Keratinocyte (primary cell): ENCODE data around the gene KLRF2. TPM values are rescaled to one million over a fixed set of nuclear protein-coding genes. Genes with fewer than 3 reads are reported as not detected.

Source experiments
- DNase-seq: peaks from one replicate; pipeline ENCODE4 v3.0.0-alpha.2; 2011; ENCODE audit warnings: low read depth, missing footprints, low spot score
- FAIRE-seq: peaks from 2 replicates; lab custom pipeline; 2011; peaks lifted over from hg19 to GRCh38; lab: Jason Lieb, UNC
- H2AFZ ChIP-seq: 2 replicates; pipeline ENCODE4 v1.6.0; 2012; ENCODE audit warnings: low read length, control low read depth, inconsistent platforms; ENCODE audit not compliant: control insufficient read depth
- H3K27ac ChIP-seq: 2 replicates; pipeline ENCODE4 v1.5.1; 2011; ENCODE audit warnings: low read length; ENCODE audit not compliant: control insufficient read depth, insufficient read depth
- H3K27me3 ChIP-seq: 3 replicates; pipeline ENCODE4 v1.6.0; 2011; ENCODE audit warnings: low read length; ENCODE audit not compliant: control insufficient read depth, insufficient read depth; ENCODE audit errors: extremely low read depth
- H3K36me3 ChIP-seq, 2 experiments: 2 replicates in 1 of 2; 3 replicates in 1 of 2; pipeline ENCODE4 v1.5.1; 2011; ENCODE audit warnings: low read length in 2 of 2, mild to moderate bottlenecking in 1 of 2; ENCODE audit not compliant: control insufficient read depth in 2 of 2, insufficient read depth in 2 of 2; ENCODE audit errors: extremely low read depth in 1 of 2
- H3K4me1 ChIP-seq: 3 replicates; pipeline ENCODE4 v1.5.1; 2011; ENCODE audit warnings: low read length; ENCODE audit not compliant: control insufficient read depth, insufficient read depth; ENCODE audit errors: extremely low read depth
- H3K4me2 ChIP-seq: 3 replicates; pipeline ENCODE4 v1.6.0; 2011; ENCODE audit warnings: low read depth, low read length; ENCODE audit not compliant: control insufficient read depth, insufficient read depth; ENCODE audit errors: extremely low read depth
- H3K4me3 ChIP-seq, 3 experiments: fragments of 200-600 bp in 1 of 3; sonication (generic) in 1 of 3; 2 replicates in 2 of 3; 3 replicates in 1 of 3; pipeline ENCODE4 v1.5.1; 2011 to 2016; ENCODE audit warnings: low read length in 3 of 3, mild to moderate bottlenecking in 3 of 3, control low read depth in 2 of 3, inconsistent platforms in 1 of 3, low read depth in 1 of 3, mixed read lengths in 1 of 3, mixed run types in 1 of 3, moderate library complexity in 1 of 3; ENCODE audit not compliant: control insufficient read depth in 2 of 3, insufficient read depth in 2 of 3; ENCODE audit errors: extremely low read depth in 1 of 3
- H3K79me2 ChIP-seq: 2 replicates; pipeline ENCODE4 v1.6.0; 2012; ENCODE audit warnings: low read length; ENCODE audit not compliant: control insufficient read depth, insufficient read depth
- H3K9ac ChIP-seq: 3 replicates; pipeline ENCODE4 v1.6.0; 2011; ENCODE audit warnings: low read length; ENCODE audit not compliant: control insufficient read depth, insufficient read depth; ENCODE audit errors: extremely low read depth
- H3K9me1 ChIP-seq: 3 replicates; pipeline ENCODE4 v1.6.0; 2011; ENCODE audit warnings: low read length; ENCODE audit not compliant: control insufficient read depth, insufficient read depth; ENCODE audit errors: extremely low read depth
- H3K9me3 ChIP-seq: 2 replicates; pipeline ENCODE4 v1.5.1; 2012; ENCODE audit warnings: low read depth, low read length; ENCODE audit not compliant: control insufficient read depth
- H4K20me1 ChIP-seq: 3 replicates; pipeline ENCODE4 v1.6.0; 2011; ENCODE audit warnings: low read length; ENCODE audit not compliant: control insufficient read depth, insufficient read depth; ENCODE audit errors: extremely low read depth
- EZH2 ChIP-seq: IDR thresholded peaks from one replicate; pipeline ENCODE4 v1.6.1; 2012; ENCODE audit warnings: inconsistent platforms, mild to moderate bottlenecking, low read length, moderate library complexity
- dilution Hi-C: fragments of 300-500 bp; cut with MboI; formaldehyde crosslinking; loops from one replicate; pipeline ENCODE4 v1.7.0; 2020; ENCODE audit warnings: low sequenced_read_pairs; ENCODE audit not compliant: extremely low pct_ligation_motif_present
- polyA plus RNA-seq, 5 experiments: library from polyadenylated mRNA; depleted of rRNA in 3 of 5; stranded (reverse) in 3 of 5; stranded (forward) in 1 of 5; unstranded in 1 of 5; fragments of >200 nt; gene quantifications; 1 replicate in 1 of 5; 2 replicates in 3 of 5; 3 replicates in 1 of 5; pipeline versions ENCODE4 v1.2.1 to v1.2.3, GENCODE V29; 2011 to 2012; ENCODE audit warnings: missing spikeins in 2 of 5, low read depth in 1 of 5, low replicate concordance in 1 of 5
- TF ChIP-seq, protein P1 (sequence below), 3 experiments: IDR thresholded peaks in 1 of 3; conservative IDR thresholded peaks in 1 of 3; optimal IDR thresholded peaks in 1 of 3; 2 replicates in 2 of 3; 3 replicates in 1 of 3; pipeline versions ENCODE3 to v1.5.1; 2011; ENCODE audit warnings: low read length in 3 of 3, mild to moderate bottlenecking in 3 of 3, moderate library complexity in 2 of 3, control low read depth in 1 of 3, inconsistent platforms in 1 of 3; ENCODE audit not compliant: insufficient read depth in 2 of 3; ENCODE audit errors: extremely low read depth in 1 of 3

Gene KLRF2
- polyA plus RNA-seq, 1 donor (not counting 4 experiments of a cell fraction or from before 2014, with no cell fraction given) = not detected

DNA sequence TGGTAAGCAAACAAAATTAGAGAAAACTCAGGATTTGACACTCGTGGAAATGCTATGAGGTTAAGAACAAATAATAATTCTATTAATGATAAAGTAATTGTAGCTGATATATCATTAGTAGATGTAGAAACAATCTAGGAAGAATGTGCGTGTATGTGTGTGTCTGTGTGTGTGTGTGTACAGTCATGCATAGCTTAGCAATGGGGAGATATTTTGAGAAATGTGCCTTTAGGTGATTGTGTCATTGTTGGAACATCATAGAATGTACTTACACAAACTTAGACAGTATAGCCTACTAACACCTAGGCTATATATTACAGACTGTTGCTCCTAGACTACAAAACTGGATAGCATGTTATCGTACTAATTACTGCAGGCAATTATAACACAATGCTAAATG lies 45.6 kb downstream of the KLRF2 start:
- Histone ChIP-seq H3K27me3 (no peaks in the 10 kb centered on the region), H3K4me2 (peak overlapping the region; percentile 27), H4K20me1 (no peaks in the 10 kb centered on the region), H3K9ac (no peak overlapping the region), H3K9me3 (no peaks in the 10 kb centered on the region), H3K27ac (no peak overlapping the region), H2AFZ (no peak overlapping the region), H3K79me2 (no peaks in the 10 kb centered on the region), H3K36me3 (no peaks in the 10 kb centered on the region), H3K4me3 (no peak overlapping the region), H3K9me1 (no peaks in the 10 kb centered on the region), H3K4me1 (peaks cover 18% of the 10 kb centered on the region)
- TF ChIP-seq, protein P1, sequence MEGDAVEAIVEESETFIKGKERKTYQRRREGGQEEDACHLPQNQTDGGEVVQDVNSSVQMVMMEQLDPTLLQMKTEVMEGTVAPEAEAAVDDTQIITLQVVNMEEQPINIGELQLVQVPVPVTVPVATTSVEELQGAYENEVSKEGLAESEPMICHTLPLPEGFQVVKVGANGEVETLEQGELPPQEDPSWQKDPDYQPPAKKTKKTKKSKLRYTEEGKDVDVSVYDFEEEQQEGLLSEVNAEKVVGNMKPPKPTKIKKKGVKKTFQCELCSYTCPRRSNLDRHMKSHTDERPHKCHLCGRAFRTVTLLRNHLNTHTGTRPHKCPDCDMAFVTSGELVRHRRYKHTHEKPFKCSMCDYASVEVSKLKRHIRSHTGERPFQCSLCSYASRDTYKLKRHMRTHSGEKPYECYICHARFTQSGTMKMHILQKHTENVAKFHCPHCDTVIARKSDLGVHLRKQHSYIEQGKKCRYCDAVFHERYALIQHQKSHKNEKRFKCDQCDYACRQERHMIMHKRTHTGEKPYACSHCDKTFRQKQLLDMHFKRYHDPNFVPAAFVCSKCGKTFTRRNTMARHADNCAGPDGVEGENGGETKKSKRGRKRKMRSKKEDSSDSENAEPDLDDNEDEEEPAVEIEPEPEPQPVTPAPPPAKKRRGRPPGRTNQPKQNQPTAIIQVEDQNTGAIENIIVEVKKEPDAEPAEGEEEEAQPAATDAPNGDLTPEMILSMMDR (optimal IDR thresholded peaks at IDR 0.05 in 1 of 3, IDR thresholded peaks at IDR 0.05 in 1 of 3, conservative IDR thresholded peaks at IDR 0.05 in 1 of 3; ENCODE audit: extremely low read depth in 1 of 3, insufficient read depth in 2 of 3, low read length in 3 of 3) = no peak
- no peak for TF ChIP-seq EZH2
- dilution Hi-C loops = no loop called here
- DNase-seq = no peak
- no peak for FAIRE-seq

DNA sequence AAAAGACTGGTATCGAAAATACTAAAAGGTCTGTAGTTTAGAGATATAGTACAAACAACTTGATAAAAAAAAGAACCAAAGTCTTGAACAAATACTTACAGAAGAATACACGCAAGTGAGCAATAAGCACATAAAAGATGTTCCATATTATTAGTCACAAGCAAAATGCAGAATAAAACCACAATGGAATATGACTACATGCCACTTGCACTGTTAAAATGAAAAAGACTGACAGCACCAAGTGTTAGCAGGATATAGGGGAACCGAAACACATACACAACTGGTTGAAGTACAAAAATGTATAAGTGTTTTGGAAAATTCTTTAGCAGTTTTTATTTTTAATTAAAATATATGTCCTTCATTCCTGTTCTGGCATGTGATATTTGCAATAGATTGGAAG lies 47.3 kb downstream of the KLRF2 start:
- no peaks in the 10 kb centered on the region for H3K9me3 ChIP-seq
- no peak overlapping the region for H3K9ac ChIP-seq
- H3K79me2 ChIP-seq = no peaks in the 10 kb centered on the region
- no peak overlapping the region for H2AFZ ChIP-seq
- peaks cover 26% of the 10 kb centered on the region for H3K4me1 ChIP-seq
- no peaks in the 10 kb centered on the region for H3K36me3 ChIP-seq
- H3K27ac ChIP-seq = no peak overlapping the region
- dilution Hi-C loops = no loop called here
- no peaks in the 10 kb centered on the region for H3K9me1 ChIP-seq
- DNase-seq = no peak
- H4K20me1 ChIP-seq = no peaks in the 10 kb centered on the region
- H3K27me3 ChIP-seq = no peaks in the 10 kb centered on the region
- FAIRE-seq = no peak
- no peak for TF ChIP-seq EZH2
- TF ChIP-seq, protein P1 (optimal IDR thresholded peaks at IDR 0.05 in 1 of 3, IDR thresholded peaks at IDR 0.05 in 1 of 3, conservative IDR thresholded peaks at IDR 0.05 in 1 of 3; ENCODE audit: extremely low read depth in 1 of 3, insufficient read depth in 2 of 3, low read length in 3 of 3) = no peak
- peak overlapping the region; percentile 11 for H3K4me2 ChIP-seq
- H3K4me3 ChIP-seq = no peak overlapping the region
